ENCODE measurements around the gene MS4A10. TPM values are rescaled to one million over a fixed set of nuclear protein-coding genes. Genes with fewer than 3 reads are reported as not detected.

Gene MS4A10
- total and polyA plus RNA-seq, 10 of the 15 experiments (the other 5 are each of a cell fraction or from before 2014, with no cell fraction given), result not detected

DNA sequence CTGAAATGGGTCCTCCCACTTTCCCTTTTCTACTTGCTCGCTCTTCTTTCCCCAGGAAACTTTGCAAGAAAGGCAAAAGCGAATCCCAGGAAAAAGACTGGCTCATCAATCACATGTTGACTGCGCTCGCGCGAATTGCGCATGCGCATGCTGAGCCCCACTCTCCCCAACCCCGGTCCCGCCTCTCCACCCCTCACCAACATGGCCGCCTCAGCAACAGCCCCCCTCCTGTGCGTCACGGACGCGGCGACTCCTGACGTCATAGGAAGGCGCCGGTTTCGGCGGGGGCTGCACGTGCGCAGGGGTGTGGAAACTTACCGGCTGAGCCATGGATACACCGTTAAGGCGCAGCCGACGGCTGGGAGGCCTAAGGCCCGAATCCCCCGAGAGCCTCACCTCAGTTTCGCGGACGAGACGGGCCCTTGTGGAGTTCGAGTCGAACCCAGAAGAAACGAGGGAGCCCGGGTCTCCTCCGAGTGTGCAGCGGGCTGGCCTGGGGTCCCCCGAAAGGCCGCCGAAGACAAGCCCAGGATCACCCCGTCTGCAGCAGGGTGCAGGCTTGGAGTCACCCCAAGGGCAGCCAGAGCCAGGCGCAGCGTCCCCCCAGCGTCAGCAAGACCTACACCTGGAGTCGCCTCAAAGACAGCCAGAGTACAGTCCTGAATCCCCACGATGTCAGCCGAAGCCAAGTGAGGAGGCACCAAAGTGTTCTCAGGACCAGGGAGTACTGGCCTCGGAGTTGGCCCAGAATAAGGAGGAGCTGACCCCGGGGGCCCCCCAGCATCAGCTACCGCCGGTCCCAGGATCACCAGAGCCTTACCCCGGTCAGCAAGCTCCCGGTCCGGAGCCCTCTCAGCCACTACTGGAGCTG, 56.9 kb downstream of the MS4A10 start, which contains the start of gene CCDC86 (continued):
- TF ChIP-seq, protein P1, sequence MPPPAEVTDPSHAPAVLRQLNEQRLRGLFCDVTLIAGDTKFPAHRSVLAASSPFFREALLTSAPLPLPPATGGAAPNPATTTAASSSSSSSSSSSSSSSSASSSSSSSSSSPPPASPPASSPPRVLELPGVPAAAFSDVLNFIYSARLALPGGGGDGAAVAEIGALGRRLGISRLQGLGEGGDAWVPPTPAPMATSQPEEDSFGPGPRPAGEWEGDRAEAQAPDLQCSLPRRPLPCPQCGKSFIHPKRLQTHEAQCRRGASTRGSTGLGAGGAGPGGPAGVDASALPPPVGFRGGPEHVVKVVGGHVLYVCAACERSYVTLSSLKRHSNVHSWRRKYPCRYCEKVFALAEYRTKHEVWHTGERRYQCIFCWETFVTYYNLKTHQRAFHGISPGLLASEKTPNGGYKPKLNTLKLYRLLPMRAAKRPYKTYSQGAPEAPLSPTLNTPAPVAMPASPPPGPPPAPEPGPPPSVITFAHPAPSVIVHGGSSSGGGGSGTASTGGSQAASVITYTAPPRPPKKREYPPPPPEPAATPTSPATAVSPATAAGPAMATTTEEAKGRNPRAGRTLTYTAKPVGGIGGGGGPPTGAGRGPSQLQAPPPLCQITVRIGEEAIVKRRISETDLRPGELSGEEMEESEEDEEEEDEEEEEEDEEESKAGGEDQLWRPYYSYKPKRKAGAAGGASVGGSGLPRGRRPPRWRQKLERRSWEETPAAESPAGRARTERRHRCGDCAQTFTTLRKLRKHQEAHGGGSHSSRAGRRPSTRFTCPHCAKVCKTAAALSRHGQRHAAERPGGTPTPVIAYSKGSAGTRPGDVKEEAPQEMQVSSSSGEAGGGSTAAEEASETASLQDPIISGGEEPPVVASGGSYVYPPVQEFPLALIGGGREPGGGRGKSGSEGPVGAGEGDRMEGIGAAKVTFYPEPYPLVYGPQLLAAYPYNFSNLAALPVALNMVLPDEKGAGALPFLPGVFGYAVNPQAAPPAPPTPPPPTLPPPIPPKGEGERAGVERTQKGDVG (CRISPR knock-in tag; IDR thresholded peaks at IDR 0.05), result no peak
- TF ChIP-seq ATF7 (IDR thresholded peaks at IDR 0.05; ENCODE audit: low read depth) (peak; percentile 95), FOXM1 (IDR thresholded peaks at IDR 0.05; ENCODE audit: low read depth, low read length) (no peak), MYB (IDR thresholded peaks at IDR 0.05; ENCODE audit: borderline replicate concordance, low read depth, low read length) (0 out of 2 replicates have a peak, but pooled peaks have one; percentile 22), POU2F2 (IDR thresholded peaks at IDR 0.05; ENCODE audit: borderline replicate concordance, low read depth, low read length) (peak; percentile 60; the same call in 1 of the 3 replicates), KAT2A (conservative IDR thresholded peaks at IDR 0.05; ENCODE audit: control insufficient read depth, low read depth, low read length) (no peak), SUPT20H (IDR thresholded peaks at IDR 0.05; ENCODE audit: borderline replicate concordance, control insufficient read depth, low read depth, low read length) (no peak), GATAD2B (conservative IDR thresholded peaks at IDR 0.05; ENCODE audit: low read depth) (no peak), JUND (IDR thresholded peaks at IDR 0.05; ENCODE audit: low read depth, low read length) (no peak), BACH1 (IDR thresholded peaks at IDR 0.05; ENCODE audit: borderline replicate concordance) (0 out of 2 replicates have a peak, but pooled peaks have one; percentile 33), NFYA (IDR thresholded peaks at IDR 0.05; ENCODE audit: borderline replicate concordance, low read depth, low read length) (no peak)
- TF ChIP-seq, protein P2, sequence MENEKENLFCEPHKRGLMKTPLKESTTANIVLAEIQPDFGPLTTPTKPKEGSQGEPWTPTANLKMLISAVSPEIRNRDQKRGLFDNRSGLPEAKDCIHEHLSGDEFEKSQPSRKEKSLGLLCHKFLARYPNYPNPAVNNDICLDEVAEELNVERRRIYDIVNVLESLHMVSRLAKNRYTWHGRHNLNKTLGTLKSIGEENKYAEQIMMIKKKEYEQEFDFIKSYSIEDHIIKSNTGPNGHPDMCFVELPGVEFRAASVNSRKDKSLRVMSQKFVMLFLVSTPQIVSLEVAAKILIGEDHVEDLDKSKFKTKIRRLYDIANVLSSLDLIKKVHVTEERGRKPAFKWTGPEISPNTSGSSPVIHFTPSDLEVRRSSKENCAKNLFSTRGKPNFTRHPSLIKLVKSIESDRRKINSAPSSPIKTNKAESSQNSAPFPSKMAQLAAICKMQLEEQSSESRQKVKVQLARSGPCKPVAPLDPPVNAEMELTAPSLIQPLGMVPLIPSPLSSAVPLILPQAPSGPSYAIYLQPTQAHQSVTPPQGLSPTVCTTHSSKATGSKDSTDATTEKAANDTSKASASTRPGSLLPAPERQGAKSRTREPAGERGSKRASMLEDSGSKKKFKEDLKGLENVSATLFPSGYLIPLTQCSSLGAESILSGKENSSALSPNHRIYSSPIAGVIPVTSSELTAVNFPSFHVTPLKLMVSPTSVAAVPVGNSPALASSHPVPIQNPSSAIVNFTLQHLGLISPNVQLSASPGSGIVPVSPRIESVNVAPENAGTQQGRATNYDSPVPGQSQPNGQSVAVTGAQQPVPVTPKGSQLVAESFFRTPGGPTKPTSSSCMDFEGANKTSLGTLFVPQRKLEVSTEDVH (IDR thresholded peaks at IDR 0.05; ENCODE audit: low read depth, partially characterized antibody), result peak; percentile 89
- TF ChIP-seq, protein P3, sequence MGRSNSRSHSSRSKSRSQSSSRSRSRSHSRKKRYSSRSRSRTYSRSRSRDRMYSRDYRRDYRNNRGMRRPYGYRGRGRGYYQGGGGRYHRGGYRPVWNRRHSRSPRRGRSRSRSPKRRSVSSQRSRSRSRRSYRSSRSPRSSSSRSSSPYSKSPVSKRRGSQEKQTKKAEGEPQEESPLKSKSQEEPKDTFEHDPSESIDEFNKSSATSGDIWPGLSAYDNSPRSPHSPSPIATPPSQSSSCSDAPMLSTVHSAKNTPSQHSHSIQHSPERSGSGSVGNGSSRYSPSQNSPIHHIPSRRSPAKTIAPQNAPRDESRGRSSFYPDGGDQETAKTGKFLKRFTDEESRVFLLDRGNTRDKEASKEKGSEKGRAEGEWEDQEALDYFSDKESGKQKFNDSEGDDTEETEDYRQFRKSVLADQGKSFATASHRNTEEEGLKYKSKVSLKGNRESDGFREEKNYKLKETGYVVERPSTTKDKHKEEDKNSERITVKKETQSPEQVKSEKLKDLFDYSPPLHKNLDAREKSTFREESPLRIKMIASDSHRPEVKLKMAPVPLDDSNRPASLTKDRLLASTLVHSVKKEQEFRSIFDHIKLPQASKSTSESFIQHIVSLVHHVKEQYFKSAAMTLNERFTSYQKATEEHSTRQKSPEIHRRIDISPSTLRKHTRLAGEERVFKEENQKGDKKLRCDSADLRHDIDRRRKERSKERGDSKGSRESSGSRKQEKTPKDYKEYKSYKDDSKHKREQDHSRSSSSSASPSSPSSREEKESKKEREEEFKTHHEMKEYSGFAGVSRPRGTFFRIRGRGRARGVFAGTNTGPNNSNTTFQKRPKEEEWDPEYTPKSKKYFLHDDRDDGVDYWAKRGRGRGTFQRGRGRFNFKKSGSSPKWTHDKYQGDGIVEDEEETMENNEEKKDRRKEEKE (IDR thresholded peaks at IDR 0.05), result no peak
- TF ChIP-seq, protein P4, sequence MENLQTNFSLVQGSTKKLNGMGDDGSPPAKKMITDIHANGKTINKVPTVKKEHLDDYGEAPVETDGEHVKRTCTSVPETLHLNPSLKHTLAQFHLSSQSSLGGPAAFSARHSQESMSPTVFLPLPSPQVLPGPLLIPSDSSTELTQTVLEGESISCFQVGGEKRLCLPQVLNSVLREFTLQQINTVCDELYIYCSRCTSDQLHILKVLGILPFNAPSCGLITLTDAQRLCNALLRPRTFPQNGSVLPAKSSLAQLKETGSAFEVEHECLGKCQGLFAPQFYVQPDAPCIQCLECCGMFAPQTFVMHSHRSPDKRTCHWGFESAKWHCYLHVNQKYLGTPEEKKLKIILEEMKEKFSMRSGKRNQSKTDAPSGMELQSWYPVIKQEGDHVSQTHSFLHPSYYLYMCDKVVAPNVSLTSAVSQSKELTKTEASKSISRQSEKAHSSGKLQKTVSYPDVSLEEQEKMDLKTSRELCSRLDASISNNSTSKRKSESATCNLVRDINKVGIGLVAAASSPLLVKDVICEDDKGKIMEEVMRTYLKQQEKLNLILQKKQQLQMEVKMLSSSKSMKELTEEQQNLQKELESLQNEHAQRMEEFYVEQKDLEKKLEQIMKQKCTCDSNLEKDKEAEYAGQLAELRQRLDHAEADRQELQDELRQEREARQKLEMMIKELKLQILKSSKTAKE (IDR thresholded peaks at IDR 0.05; ENCODE audit: low read depth, poor library complexity, severe bottlenecking), result no peak
- TF ChIP-seq, protein P5, sequence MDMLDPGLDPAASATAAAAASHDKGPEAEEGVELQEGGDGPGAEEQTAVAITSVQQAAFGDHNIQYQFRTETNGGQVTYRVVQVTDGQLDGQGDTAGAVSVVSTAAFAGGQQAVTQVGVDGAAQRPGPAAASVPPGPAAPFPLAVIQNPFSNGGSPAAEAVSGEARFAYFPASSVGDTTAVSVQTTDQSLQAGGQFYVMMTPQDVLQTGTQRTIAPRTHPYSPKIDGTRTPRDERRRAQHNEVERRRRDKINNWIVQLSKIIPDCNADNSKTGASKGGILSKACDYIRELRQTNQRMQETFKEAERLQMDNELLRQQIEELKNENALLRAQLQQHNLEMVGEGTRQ (IDR thresholded peaks at IDR 0.05; ENCODE audit: borderline replicate concordance, low read depth, low read length), result peak; percentile 29
